GM12891 (cell line): ENCODE data around the gene PLPP3.

ENCODE experiments used
- PAX5 ChIP-seq: IDR thresholded peaks from 2 replicates; pipeline ENCODE4 v1.6.1; 2011; ENCODE audit warnings: low read length, moderate library complexity, mild to moderate bottlenecking; ENCODE audit not compliant: insufficient read depth, severe bottlenecking
- TAF1 ChIP-seq: IDR thresholded peaks from 2 replicates; pipeline ENCODE4 v1.6.1; 2011; ENCODE audit warnings: low read depth, low read length, control low read depth

DNA sequence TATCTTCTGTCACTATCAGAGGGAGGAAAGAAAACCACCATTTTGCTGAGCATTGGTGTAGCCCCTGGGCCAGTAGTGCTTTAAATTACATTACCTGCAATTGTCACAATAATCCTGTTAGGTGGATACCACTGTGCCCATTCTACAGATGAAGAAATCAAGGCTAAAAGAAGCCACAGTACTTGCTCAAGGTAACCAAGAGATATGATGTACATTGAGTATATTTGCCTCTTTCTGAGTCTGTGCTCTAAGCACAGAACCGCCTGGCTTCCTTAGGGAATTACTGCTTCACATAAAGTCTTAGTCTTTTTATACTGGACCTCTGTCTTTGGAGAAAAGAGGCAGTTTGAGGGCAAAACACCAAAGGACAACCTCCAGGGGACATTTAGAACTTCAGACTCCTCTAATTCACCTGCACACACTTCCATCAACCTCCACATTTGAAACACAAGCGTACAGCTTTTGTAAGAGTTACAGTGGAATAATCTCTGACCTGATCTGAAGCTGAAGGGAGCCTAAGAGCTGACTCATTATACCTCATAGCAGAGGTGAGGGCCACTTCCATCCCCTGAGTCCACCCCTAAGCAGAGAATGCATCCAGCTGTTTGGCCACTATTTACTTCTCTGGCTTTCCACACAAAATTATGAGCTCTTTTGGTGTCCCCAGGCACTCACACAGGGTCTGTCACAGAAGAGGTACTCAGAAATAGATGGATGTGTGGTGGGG lies 61.8 kb downstream of the PLPP3 start:
- TF ChIP-seq PAX5 = no peak
- no peak for TF ChIP-seq TAF1
